Osteoblast (primary cell): ENCODE results near the gene RNASEL. TPM values are rescaled to one million over a fixed set of nuclear protein-coding genes. Genes with fewer than 3 reads are reported as not detected.

Experiments
- DNase-seq: peaks from one replicate; pipeline ENCODE4 v3.0.0; 2011; ENCODE audit warnings: low spot score, mixed read lengths; ENCODE audit not compliant: insufficient read length; ENCODE audit errors: missing footprints
- H2AFZ ChIP-seq: 2 replicates; pipeline ENCODE4 v1.6.0; 2011; ENCODE audit warnings: mild to moderate bottlenecking, low read length
- H3K27ac ChIP-seq: 2 replicates; pipeline ENCODE4 v1.5.1; 2011; ENCODE audit warnings: mild to moderate bottlenecking, low read depth, low read length, moderate library complexity
- H3K27me3 ChIP-seq: 2 replicates; pipeline ENCODE4 v1.6.0; 2012; ENCODE audit warnings: mild to moderate bottlenecking, control low read depth, inconsistent platforms, low read length, moderate library complexity; ENCODE audit not compliant: insufficient read depth
- H3K36me3 ChIP-seq: 2 replicates; pipeline ENCODE4 v1.5.1; 2011; ENCODE audit warnings: mild to moderate bottlenecking, low read length, control low read depth, moderate library complexity; ENCODE audit not compliant: insufficient read depth
- H3K4me1 ChIP-seq: 2 replicates; pipeline ENCODE4 v1.5.1; 2011; ENCODE audit warnings: mild to moderate bottlenecking, low read length, control low read depth, moderate library complexity; ENCODE audit not compliant: insufficient read depth
- H3K4me2 ChIP-seq: 2 replicates; pipeline ENCODE4 v1.6.0; 2011; ENCODE audit warnings: mild to moderate bottlenecking, low read length; ENCODE audit not compliant: insufficient read depth
- H3K4me3 ChIP-seq: fragments of 200-600 bp; sonication (generic); 3 replicates; pipeline ENCODE4 v1.5.1; 2012; ENCODE audit warnings: mild to moderate bottlenecking, low read length, inconsistent platforms; ENCODE audit not compliant: insufficient read depth
- H3K79me2 ChIP-seq: 2 replicates; pipeline ENCODE4 v1.6.0; 2012; ENCODE audit warnings: mild to moderate bottlenecking, low read length, control low read depth, inconsistent platforms; ENCODE audit not compliant: insufficient read depth
- H3K9me3 ChIP-seq: 2 replicates; pipeline ENCODE4 v1.5.1; 2011; ENCODE audit warnings: low read depth, low read length, control low read depth
- H4K20me1 ChIP-seq: 2 replicates; pipeline ENCODE4 v1.6.0; 2012; ENCODE audit warnings: mild to moderate bottlenecking, low read length, control low read depth; ENCODE audit not compliant: insufficient read depth
- CTCF ChIP-seq: IDR thresholded peaks from 2 replicates; pipeline ENCODE4 v1.5.1; 2011; ENCODE audit warnings: mild to moderate bottlenecking, low read depth, low read length, moderate library complexity; ENCODE audit errors: extremely low read depth
- total RNA-seq: library from RNA; depleted of rRNA; stranded (reverse); fragments of >200 nt; gene quantifications from 2 replicates; pipeline ENCODE4 v1.2.3, GENCODE V29; 2012

The RNASEL gene
- total RNA-seq, 1 donor = 7.2 TPM

- Histone ChIP-seq H3K27me3 (peaks cover 6% of the 10 kb centered on the region), H3K4me2 (no peak overlapping the region), H2AFZ (no peak overlapping the region), H3K4me3 (no peak overlapping the region), H3K4me1 (peaks cover 10% of the 10 kb centered on the region), H3K9me3 (no peaks in the 10 kb centered on the region), H3K79me2 (no peaks in the 10 kb centered on the region), H3K36me3 (no peaks in the 10 kb centered on the region), H4K20me1 (no peaks in the 10 kb centered on the region), H3K27ac (no peak overlapping the region)
- DNase-seq = no peak
- no peak for TF ChIP-seq CTCF
Measured at GRCh38 chr1:182600036-182600713, 11.1 kb upstream of the RNASEL start.

- H3K27ac ChIP-seq = no peak overlapping the region
- H2AFZ ChIP-seq = no peak overlapping the region
- peaks cover 7% of the 10 kb centered on the region for H3K4me1 ChIP-seq
- DNase-seq = no peak
- H3K4me2 ChIP-seq = no peak overlapping the region
- no peaks in the 10 kb centered on the region for H3K79me2 ChIP-seq
- H4K20me1 ChIP-seq = no peaks in the 10 kb centered on the region
- no peaks in the 10 kb centered on the region for H3K36me3 ChIP-seq
- H3K9me3 ChIP-seq = no peaks in the 10 kb centered on the region
- TF ChIP-seq CTCF = peak; percentile 28
- peaks cover 6% of the 10 kb centered on the region for H3K27me3 ChIP-seq
- H3K4me3 ChIP-seq = no peak overlapping the region
Measured at GRCh38 chr1:182599339-182599738, 10.3 kb upstream of the RNASEL start.

GRCh38 chr1:182598296-182598695, 9.2 kb upstream of the RNASEL start:
- no peaks in the 10 kb centered on the region for H3K36me3 ChIP-seq
- no peak overlapping the region for H2AFZ ChIP-seq
- no peaks in the 10 kb centered on the region for H3K79me2 ChIP-seq
- H3K9me3 ChIP-seq = no peaks in the 10 kb centered on the region
- no peak for DNase-seq
- H3K27ac ChIP-seq = no peak overlapping the region
- no peak overlapping the region for H3K4me3 ChIP-seq
- no peak overlapping the region for H3K4me2 ChIP-seq
- no peaks in the 10 kb centered on the region for H4K20me1 ChIP-seq
- peaks cover 6% of the 10 kb centered on the region for H3K27me3 ChIP-seq
- H3K4me1 ChIP-seq = no peaks in the 10 kb centered on the region
- no peak for TF ChIP-seq CTCF

- Histone ChIP-seq H3K79me2 (no peaks in the 10 kb centered on the region), H3K4me3 (no peak overlapping the region), H4K20me1 (no peaks in the 10 kb centered on the region), H3K9me3 (no peaks in the 10 kb centered on the region), H3K27me3 (peaks cover 3% of the 10 kb centered on the region), H3K4me1 (no peaks in the 10 kb centered on the region), H3K36me3 (no peaks in the 10 kb centered on the region), H3K27ac (no peak overlapping the region), H3K4me2 (no peak overlapping the region), H2AFZ (no peak overlapping the region)
- no peak for DNase-seq
- no peak for TF ChIP-seq CTCF
Measured at GRCh38 chr1:182596934-182597333, 7.9 kb upstream of the RNASEL start.
